ENCODE results near the gene DKK1. TPM values are rescaled to one million over a fixed set of nuclear protein-coding genes. Genes with fewer than 3 reads are reported as not detected.

Gene DKK1
- total and polyA plus RNA-seq, 2 donors (not counting 3 experiments of a cell fraction or from before 2014, with no cell fraction given), result 184 to 202 TPM

GRCh38 chr10:52284416-52285013, 29.6 kb upstream of the DKK1 start:
- dilution Hi-C loops (cut with MboI; ENCODE audit: extremely low pct_ligation_motif_present, low sequenced_read_pairs), result no loop called here
- Histone ChIP-seq H3K4me1 (ENCODE audit: control insufficient read depth, extremely low read depth, insufficient read depth, low read length) (peaks cover 10% of the 10 kb centered on the region), H3K9ac (replicated peaks; ENCODE audit: extremely low read depth, insufficient read depth, low read length) (no peak overlapping the region), H4K20me1 (replicated peaks; ENCODE audit: control insufficient read depth, extremely low read depth, insufficient read depth, low read length) (no peaks in the 10 kb centered on the region), H3K27me3 (ENCODE audit: control insufficient read depth in 2 of 2, insufficient read depth in 2 of 2, low read length in 2 of 2) (no peaks in the 10 kb centered on the region), H3K9me3 (replicated peaks; ENCODE audit: control insufficient read depth, insufficient read depth, low read length) (no peaks in the 10 kb centered on the region), H3K27ac (ENCODE audit: insufficient read depth, low read depth, low read length) (no peak overlapping the region), H3K79me2 (ENCODE audit: control insufficient read depth, insufficient read depth, low read length) (no peaks in the 10 kb centered on the region), H3K4me2 (ENCODE audit: insufficient read depth, low read length) (no peak overlapping the region), H3K36me3 (ENCODE audit: control insufficient read depth in 2 of 2, extremely low read depth in 1 of 2, insufficient read depth in 2 of 2, low read length in 2 of 2) (no peaks in the 10 kb centered on the region), H2AFZ (ENCODE audit: low read depth, low read length) (no peak overlapping the region), H3K4me3 (replicated peaks in 1 of 3; ENCODE audit: insufficient read depth in 1 of 3, low read depth in 1 of 3, low read length in 3 of 3) (no peak overlapping the region), H3K9me1 (replicated peaks; ENCODE audit: control insufficient read depth, extremely low read depth, insufficient read depth, low read length) (no peaks in the 10 kb centered on the region)
- BruUV-seq (replicated peaks), result no TSS peak
- intact Hi-C loops (cut with micrococcal nuclease), result no loop called here
- DNase-seq (ENCODE audit: low read depth, low spot score), result no peak
- ChIA-PET POLR2A (no interaction called here), CTCF (interaction anchor here (0.9 kb wide), 1 partner anchor 16 kb away, joined by 4 read pairs; no protein-coding TSS in a partner anchor)
- FAIRE-seq, result no peak
- no peak for TF ChIP-seq JUN (IDR thresholded peaks at IDR 0.05; ENCODE audit: borderline replicate concordance, insufficient read depth, insufficient read length, low read depth)
- no peak for TF ChIP-seq MAX (IDR thresholded peaks at IDR 0.05; ENCODE audit: insufficient read depth, insufficient read length)
- TF ChIP-seq GATA2 (IDR thresholded peaks at IDR 0.05; ENCODE audit: insufficient read depth, insufficient read length, low read depth, low read length), result no peak
- TF ChIP-seq EZH2 (IDR thresholded peaks at IDR 0.05; ENCODE audit: borderline replicate concordance, low read depth, low read length, severe bottlenecking), result no peak
- no peak for TF ChIP-seq POLR2A (IDR thresholded peaks at IDR 0.05; ENCODE audit: low read depth, low read length)
- TF ChIP-seq POLR2AphosphoS5 (IDR thresholded peaks at IDR 0.05; ENCODE audit: insufficient read depth, low read depth, low read length), result no peak
- no peak for TF ChIP-seq FOS (IDR thresholded peaks at IDR 0.05; ENCODE audit: borderline replicate concordance, insufficient read depth, low read length)
- TF ChIP-seq MYC (IDR thresholded peaks at IDR 0.05; ENCODE audit: low read depth, low read length), result no peak
- TF ChIP-seq CTCF (IDR thresholded peaks at IDR 0.05; ENCODE audit: extremely low read depth in 1 of 2, insufficient read depth in 1 of 2, low read depth in 1 of 2, low read length in 2 of 2), result no peak

Measured in endothelial cell of umbilical vein (primary cell).